Stimulated activated CD4-positive, alpha-beta T cell treated with anti-CD3 and anti-CD28 coated beads, Interleukin-1b, Interleukin-23, amount 100 ng/mL, for 24 hours (primary cell): ENCODE results near the gene CLSTN2.

Experiments
- DNase-seq, 4 experiments: peaks; one replicate each; pipeline ENCODE4 v3.0.0-alpha.2; 2020; ENCODE audit warnings: low read depth in 4 of 4, low spot score in 1 of 4

The CLSTN2 gene

GRCh38 chr3:140536926-140537726 is 602.1 kb downstream of the CLSTN2 start:
- DNase-seq = no peak

DNA sequence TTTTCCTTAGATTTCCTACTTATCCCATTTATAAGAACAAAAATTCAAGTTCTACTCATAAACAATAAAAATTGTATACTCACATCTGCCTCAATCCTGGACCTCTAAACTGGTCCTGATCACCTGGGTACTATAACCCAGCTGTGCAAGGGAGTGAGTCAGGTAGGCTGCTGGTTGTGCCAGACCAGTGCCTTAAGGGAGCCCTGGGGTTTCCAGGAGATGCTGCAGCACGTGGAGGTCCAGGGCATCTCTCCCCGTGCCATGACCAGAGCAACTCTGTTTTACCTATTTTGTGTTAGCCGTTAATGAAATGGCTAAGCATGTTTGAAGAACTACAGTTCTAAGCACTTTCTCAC is 602.7 kb downstream of the CLSTN2 start:
- DNase-seq = no peak

- no peak for DNase-seq
These were observed 605.3 kb downstream of the CLSTN2 start for GRCh38 chr3:140540262-140540661.

DNA sequence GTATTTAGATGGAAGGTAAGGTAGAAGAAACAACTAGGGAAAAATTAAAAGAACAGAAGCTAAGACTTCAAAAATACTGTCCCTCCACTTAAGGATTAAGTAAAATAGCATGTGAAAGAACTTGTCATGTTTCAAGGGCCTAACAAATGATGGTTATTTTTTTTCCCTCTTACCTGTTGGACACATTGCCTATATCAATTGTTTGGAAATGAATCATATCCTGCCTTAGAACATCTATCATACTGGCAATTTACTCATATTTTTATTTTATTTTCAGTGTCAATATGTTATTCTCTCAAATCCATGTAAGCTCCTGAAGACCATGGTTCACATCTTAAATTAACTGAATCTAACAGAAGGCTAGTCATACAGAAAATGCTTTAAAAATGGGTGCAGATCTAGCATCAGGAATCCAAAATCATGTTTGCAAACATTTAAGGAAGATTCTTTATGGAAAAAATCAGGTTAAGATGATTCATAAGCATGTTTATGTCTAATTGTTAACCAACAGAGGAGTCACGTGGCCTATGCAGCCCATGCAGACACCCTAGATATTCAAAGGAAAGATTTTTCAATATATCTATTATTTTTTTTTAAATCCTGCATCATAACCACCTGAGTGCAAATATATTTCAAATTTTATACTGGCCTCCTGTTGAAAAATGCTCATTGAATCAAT is 607.1 kb downstream of the CLSTN2 start:
- no peak for DNase-seq

GRCh38 chr3:140545197-140545596 is 610.2 kb downstream of the CLSTN2 start:
- no peak for DNase-seq

DNA sequence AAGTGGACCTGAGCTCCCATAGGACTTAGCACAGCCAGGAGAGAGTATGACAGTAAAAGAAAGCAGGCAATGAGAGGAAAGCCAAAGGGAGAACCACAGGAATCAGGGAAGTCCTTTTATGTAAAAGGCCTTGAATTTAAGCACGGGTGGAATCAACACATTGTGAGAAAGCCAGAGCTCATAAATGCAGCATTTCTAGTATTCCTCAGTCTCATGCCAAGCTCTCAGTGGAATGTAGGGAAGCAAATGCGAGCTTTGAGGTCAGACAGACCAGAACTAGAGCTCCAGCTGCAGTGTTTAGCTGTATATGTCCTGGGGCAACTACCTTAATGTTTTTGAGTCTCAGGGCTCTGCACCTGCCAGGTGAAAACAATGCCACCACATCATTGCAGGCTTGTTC is 610.8 kb downstream of the CLSTN2 start:
- no peak for DNase-seq

DNA sequence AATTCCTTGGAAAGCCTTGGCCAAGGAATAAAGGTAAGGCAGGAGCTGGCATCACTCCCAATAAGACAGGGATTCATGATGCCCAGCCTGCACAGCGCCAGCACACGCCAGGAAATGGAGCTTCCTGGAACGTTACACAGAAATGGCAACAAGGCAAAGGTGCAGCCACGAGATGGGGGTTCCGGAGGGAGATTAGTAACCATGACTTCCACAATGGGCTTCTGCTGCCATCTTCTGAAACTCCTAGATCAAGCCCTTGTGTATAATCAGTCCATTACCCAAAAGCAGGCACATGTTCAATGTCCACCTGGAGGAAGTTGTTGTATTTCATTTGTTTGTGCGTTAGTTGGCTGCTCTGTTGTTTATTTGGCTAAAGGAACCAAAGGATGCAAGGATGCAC is 611.7 kb downstream of the CLSTN2 start:
- DNase-seq = no peak

DNA sequence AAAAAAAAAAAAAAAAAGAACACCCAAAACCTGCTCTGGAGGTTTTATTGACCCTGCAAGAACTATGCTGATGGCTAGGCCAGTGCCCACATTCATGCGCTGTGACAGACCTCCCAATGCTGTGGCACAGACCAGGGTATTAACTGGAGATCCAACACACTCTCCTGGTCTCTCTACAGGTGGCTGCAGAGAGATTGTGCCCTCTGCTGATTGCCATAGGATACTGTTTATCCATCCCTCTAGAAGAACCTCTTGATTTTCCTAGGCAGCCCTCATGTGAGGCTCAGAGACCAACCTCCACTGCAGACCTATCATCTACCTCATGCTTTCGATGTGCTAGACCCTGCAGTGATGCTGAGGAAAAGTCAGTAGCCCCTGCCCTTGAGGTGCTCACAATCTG is 617.4 kb downstream of the CLSTN2 start:
- no peak for DNase-seq

- DNase-seq = no peak
These were observed 617.9 kb downstream of the CLSTN2 start for GRCh38 chr3:140552898-140553297.

DNA sequence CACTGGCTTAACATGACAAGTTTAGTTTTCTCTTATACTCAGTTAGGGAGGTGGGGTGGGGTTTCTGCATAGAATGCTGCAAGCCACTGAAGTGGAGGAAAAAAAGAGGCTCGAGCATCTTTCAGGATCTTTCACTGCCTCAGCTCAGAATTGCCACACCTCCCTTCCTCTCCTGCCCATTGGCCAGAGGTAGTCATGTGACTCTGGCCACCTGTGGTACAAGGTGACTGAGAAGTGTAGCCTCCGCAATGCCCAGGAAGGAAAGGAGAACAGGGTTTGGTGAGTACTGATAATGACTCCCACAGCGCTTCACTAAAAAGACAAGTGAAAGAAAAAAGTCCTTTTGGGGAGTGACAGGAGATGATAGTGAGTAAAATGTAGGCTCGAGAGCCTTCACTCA is 618.6 kb downstream of the CLSTN2 start:
- DNase-seq = no peak

GRCh38 chr3:140555666-140556065 is 620.7 kb downstream of the CLSTN2 start:
- DNase-seq = no peak

GRCh38 chr3:140557476-140557875 is 622.5 kb downstream of the CLSTN2 start:
- no peak for DNase-seq

DNA sequence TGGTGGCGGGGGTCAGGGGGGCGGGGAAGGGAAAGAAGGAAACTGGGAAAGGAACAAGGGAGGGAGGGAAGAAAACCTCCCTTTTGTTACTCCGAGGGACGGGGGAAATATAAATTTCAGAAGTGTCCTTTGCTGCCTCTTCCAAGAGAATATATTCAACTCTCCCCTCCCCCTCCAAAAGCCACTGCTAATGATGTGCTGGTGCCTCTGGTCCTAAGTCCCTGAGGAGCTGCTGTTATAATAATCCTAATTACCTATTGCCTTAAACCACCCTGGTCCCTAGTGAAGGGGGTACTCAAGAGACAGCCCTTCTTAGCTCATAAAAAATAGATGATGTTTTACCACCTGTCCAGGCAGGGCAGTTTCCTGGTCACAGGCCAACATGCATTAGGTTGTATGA is 624.6 kb downstream of the CLSTN2 start:
- no peak for DNase-seq

DNA sequence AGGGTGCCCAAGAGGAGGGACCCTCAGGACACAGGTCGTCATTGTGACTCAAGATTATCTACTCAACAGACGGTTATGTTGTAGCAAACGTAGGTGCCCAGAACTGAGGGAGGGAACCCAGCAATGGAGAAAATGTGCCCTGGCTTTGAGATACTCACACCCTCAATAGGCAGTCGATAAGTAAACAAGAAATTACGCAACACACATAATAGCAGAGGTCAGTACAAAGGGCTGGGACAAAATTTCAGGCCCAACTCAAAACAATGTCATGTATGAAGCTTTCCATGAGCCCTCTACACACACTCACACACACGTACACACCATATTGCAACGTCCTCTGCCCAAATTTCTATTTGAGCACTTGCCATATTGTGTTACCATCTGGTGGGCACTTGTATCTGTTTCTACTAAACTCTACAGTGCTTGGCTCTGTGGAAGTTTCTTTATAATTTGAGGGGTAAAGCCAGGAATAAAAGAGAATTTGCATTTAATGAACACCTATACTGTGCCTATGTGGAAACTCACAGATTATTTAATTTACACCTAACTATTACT is 628.3 kb downstream of the CLSTN2 start:
- DNase-seq = no peak

- DNase-seq = no peak
These were observed 633.1 kb downstream of the CLSTN2 start for GRCh38 chr3:140568131-140568530.

- DNase-seq = no peak
These were observed 634.0 kb downstream of the CLSTN2 start for GRCh38 chr3:140568842-140569520.

- no peak for DNase-seq
These were observed 635.6 kb downstream of the CLSTN2 start for GRCh38 chr3:140570602-140571001.

DNA sequence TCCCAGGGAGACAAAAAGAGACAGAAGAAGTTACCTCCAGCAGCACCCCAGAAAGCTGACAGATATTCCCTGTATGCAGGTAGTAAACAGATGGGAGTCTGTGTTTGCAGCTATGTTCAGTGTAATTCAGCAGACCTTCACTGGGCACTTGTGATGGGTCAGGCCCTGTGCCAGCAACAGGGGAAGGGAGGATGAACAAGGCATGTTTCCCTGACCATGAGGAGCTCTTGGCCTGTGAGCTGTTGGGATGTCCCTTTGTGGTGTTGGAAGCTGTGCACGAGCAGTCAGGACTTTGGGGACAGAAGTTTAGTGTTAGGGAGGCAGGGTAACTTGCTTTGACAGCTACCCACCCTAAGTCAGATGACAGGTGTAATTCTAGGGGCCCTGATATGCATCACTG is 636.9 kb downstream of the CLSTN2 start:
- DNase-seq = no peak

- no peak for DNase-seq
These were observed 637.3 kb downstream of the CLSTN2 start for GRCh38 chr3:140572334-140572733.

- no peak for DNase-seq
These were observed 638.0 kb downstream of the CLSTN2 start for GRCh38 chr3:140573011-140573410.

DNA sequence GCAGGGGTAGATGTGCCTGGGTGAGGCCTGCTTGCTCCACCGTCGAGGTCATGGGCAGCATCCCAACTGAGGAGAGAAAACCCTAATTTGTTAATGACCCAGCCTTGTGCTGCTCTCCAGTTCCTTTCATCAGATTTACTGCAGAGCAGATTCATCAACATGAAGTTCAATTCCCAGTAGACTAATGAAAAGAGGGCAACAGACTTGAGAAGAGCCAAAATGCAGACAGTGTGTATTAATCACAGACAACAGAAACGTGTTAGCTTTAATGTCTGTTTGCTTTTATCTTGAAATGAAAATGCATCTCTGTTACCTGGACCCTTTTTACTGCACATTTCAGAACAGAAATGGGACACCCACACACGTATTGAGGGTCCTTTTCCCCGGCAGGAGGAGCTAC is 639.4 kb downstream of the CLSTN2 start:
- DNase-seq = no peak

- no peak for DNase-seq
These were observed 641.5 kb downstream of the CLSTN2 start for GRCh38 chr3:140576449-140576848.
